ENCODE results near the gene EIF5A. TPM values are rescaled to one million over a fixed set of nuclear protein-coding genes. Genes with fewer than 3 reads are reported as not detected.

EIF5A gene
- total RNA-seq, 1 donor from 2014 or later, result 416 TPM

GRCh38 chr17:7313890-7314718 lies 6.7 kb downstream of the EIF5A start:
- no peak for DNase-seq

DNA sequence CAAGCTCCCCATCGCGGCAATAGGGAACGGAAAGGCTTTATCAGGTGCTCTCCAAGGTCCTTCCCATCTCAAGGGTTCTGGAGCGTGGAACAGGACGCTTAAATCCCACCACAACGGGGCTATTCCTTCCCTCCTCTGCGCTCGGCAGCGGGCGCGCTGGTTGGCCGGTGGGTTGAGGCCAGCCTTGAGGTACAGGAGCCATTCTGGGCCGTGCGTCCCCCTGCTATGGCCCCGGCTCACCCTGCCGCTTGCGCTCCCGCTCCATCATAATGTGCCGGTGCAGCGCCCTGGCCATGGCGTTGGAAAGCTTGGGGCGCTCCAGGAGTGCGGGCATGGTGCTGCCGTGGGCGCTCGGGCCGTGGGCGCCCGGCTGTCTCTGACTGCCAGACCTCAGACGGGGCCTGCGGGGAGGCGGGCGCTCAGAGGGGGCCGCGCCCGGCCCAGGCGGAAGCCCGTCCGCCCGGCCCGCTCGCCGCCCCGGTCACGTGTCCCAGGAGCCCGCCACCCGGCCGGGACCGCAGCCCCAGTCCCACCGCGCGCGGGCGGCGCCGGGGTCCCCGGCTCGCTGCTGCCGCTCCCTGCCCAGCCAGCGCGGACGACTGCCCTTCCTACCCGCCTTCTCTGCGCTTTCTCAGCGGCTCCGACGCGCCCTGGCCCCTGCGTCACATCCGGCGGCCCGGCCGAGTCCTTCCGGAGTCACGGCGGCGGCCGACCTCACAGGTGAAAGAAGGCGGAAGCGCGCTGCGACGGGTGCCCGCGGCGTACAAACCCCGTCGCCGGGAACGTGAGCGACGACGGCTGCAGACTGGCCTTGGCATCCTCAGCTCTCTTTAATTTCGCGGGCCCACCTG lies 7.5 kb downstream of the EIF5A start, which contains the start of gene GPS2:
Gene GPS2 (minus strand): TSS at position 642 of the 851 bp plus-strand sequence. CDS start 308 bp downstream, at position 334.
- peak; percentile 91 for DNase-seq

DNA sequence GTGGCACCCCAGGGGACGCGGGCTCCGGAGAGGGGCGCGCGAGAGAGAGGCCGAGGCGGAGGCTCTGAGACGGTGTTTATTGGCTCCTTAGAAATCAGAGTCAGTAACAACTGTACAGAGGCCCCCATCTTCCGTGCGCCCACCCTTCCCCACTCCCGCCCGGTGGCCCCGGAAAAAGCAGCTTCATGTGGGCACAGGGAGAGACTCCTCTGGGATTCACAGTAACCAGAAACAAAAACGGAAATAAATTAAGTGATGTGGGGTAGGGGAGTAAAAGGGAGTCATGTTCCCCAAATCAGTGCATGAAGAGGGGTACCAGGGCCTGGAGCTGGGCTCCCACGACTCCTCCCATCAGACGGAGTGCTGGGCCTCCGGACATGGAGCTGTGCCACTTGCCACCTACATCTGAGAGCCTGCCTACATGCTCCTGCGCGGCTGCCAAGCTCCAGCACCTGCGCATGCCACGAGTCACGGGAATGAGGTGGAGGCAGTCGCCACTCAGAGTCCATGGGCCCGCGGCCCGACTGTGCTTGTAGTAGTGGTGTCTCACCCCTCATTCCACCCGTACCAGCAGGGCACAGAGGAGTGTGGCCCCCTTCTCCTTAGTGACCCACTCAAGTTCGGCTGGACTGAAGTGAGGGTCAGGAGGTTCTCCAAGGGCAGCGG lies 8.3 kb downstream of the EIF5A start:
- no peak for DNase-seq

DNA sequence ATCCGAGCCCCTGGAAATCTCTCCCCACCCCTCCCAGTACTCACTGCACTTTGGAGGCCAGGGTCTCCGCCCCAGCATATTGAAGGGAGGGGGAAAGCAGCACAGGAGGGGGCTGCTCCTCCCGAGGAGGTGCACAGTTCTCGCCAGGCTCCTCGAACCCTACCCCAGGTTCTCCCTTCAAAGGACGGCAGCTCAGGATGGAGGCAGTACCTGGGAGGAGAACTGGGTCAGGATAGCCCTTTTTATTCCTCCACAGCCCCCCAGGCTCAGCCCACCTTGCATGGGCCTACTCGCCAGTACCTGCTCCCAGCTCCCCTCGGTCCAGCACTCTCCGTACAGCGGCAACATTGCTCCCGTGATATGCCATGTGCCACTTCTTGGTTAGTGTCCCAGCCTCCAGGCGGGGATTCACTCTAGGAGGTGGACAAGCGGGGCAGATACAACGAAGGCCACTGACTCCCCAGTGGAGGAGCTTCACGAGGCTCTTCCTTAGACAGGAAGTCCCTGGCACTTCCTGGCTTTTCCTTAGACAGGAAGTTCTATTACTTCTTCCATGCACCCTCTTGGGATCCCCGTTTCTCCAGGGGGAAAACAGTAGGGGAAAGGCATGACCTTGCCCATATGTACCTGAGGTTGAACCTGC lies 9.9 kb downstream of the EIF5A start:
- DNase-seq, result no peak

DNA sequence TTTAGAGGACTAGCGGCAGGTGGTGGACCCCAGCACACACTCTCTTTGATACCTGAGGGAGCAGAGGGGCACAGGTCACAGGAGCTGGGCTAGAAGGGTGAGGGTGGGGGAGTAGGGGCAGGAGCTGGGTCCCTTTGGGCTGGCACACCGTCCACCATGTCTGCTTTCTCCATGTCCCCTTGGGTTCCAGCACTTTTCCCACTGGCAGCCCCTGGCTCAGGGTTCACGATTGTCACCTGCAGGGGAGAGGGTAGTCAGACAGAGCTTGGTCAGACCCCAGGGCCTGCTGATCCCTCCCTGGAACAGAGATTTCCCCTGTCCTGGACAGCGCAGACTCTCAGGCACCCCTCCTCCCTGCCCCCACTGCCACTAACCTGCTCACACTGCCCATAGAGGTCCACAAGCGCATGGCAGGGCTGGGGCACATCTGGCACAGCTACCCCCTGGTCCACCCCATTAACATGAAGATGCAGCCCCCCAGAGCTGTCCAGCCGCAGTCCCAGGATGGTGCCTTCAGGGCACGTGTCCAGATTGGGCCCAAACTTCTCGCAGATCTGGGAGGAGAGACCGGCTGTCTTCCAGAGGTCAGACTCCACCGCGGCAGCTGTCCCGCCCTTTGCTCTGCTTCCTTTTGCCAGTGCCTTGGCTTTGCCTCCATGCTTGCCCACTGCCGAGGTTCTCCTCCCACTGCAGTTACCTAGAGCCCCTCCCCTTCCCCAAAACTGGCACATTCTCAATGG lies 10.9 kb downstream of the EIF5A start:
- DNase-seq, result no peak

DNA sequence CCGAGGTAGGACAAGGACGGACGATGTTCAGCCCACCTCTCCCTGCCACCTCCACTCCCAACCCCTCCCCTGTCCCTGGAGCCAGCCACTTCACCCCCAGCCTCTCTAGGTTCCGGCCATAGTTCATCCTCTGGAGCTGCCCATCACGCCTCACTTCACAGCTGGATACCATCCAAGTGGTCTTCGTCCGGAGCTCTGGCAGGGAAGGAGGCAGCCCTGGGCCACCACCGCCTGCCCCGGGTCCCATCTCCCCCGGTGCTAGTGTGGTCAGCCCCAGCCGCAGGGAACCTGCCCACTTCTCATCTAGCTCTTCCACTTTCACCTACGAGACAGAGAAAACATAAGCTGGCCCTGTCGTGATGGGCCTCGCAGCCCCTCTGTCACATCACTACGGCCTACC lies 14.0 kb downstream of the EIF5A start:
- DNase-seq, result no peak

GRCh38 chr17:7322520-7323194 lies 15.2 kb downstream of the EIF5A start:
- DNase-seq, result no peak

- DNase-seq, result peak; percentile 69
These were observed 16.5 kb downstream of the EIF5A start for GRCh38 chr17:7323731-7324437.

- no peak for DNase-seq
These were observed 17.0 kb downstream of the EIF5A start for GRCh38 chr17:7324438-7324779.

DNA sequence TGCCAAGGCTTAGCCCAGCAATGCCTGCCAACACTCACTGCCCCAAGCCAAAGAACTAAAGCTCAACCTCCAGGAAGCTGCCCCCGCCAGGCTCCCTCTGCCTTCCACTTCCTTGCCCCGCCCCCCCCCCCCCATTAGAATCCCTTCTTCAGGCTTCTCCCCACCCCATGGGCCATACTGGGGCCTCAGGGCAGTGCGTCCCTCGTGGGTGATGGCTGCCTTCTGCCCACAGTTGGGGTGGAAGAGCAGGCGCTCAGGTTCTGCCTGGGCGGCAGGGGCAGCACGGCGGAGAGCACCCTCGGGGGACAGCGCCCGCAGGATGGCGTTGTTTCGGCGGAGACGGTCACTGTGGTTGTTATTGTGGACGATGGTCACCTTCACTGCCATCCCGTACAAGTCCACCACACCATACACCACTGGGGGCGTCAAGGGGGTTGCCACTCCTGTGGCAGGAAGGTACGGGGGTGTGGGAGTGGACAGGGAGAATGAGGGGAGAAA lies 17.7 kb downstream of the EIF5A start:
- DNase-seq, result no peak

DNA sequence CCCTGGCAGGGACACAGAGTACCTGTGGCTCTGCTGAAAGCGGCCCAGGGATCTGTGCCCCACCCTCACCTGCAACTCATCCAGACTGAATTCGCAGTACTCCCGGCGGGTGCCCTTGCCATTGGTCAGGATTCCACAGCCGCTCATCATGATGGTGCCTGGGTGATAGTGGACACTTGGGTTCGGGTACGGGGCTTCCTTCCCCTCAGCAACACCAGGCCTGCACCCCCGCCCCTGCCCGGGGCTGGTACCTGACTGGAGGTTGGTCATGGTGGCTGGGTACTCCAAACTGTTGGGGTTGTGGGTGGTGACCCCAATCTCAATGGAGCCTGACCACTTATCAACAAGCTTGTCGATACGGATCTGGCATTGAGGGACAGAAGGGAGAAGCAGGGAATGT lies 18.8 kb downstream of the EIF5A start:
- no peak for DNase-seq

- DNase-seq, result no peak
These were observed 19.6 kb downstream of the EIF5A start for GRCh38 chr17:7327056-7327455.

- no peak for DNase-seq
These were observed 20.1 kb downstream of the EIF5A start for GRCh38 chr17:7327501-7327900.

GRCh38 chr17:7328009-7328408 lies 20.6 kb downstream of the EIF5A start:
- no peak for DNase-seq

DNA sequence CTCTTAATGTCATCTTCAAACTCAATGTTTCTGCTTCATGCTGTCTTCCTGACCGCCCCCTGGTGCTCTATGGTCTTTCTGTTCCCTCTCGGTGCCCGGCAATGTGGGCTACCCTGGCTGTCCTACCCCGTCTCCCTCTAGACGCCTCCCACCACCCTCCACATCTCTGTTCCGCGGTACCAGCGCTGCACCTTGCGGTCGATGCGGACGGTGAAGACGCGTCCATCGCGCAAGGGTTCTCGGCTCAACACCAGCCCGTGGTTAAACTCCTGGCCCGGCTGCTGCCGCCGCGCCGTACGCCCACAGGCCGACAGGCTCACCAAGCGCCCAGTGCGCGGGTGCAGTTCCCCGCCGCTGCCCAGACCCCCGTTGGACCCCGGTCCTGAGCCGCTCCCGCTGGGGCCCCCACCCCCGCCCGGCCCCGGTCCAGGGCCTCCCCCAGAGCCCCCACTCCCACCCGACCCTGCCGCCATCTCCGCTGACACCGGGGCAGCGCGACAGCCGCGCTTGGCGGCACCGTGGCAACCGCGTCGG lies 21.5 kb downstream of the EIF5A start, which contains the start of gene NEURL4:
Gene NEURL4 (minus strand): TSS at position 496 of the 534 bp plus-strand sequence. CDS start 23 bp downstream, at position 473.
- DNase-seq, result peak; percentile 57

GRCh38 chr17:7329374-7329996 lies 22.1 kb downstream of the EIF5A start:
- peak; percentile 99 for DNase-seq

GRCh38 chr17:7329997-7330637 lies 22.7 kb downstream of the EIF5A start:
- peak; percentile 87 for DNase-seq

GRCh38 chr17:7330638-7331015 lies 23.2 kb downstream of the EIF5A start:
- DNase-seq, result no peak

DNA sequence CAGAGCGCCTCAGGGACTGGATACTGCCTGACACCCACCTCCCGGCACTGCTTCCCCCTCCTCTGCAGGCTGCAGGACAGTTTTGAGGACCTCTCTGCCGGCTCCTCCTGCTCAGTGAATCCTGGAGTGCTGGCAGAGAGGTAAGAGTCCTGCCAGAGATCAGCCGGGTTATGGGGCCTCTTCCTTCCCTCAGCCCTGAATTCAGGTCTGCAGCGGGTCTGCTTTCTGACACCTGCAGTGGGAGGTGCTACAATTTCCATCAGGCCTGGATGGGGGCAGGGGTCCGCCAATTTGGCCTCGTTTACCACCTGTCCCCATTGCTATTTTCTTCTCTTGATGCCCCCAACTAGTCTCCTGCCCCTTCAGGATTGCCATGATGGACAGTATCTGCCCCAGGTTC lies 24.7 kb downstream of the EIF5A start:
- DNase-seq, result no peak

Measured in dermis blood vessel endothelial cell (primary cell).